Hepatocyte (in vitro differentiated cells): ENCODE data around the gene HIF1A.

Experiments
- EZH2 ChIP-seq: fragments of 200-600 bp; sonication (generic); IDR thresholded peaks from 2 replicates; pipeline ENCODE4 v1.6.1; 2016; ENCODE audit warnings: antibody characterized with exemption, mild to moderate bottlenecking, borderline replicate concordance
- TF ChIP-seq, protein P1 (sequence below): fragments of 200-600 bp; sonication (generic); IDR thresholded peaks from 2 replicates; pipeline ENCODE4 v1.5.1; 2016; ENCODE audit warnings: antibody characterized with exemption, mild to moderate bottlenecking; ENCODE audit not compliant: poor library complexity

DNA sequence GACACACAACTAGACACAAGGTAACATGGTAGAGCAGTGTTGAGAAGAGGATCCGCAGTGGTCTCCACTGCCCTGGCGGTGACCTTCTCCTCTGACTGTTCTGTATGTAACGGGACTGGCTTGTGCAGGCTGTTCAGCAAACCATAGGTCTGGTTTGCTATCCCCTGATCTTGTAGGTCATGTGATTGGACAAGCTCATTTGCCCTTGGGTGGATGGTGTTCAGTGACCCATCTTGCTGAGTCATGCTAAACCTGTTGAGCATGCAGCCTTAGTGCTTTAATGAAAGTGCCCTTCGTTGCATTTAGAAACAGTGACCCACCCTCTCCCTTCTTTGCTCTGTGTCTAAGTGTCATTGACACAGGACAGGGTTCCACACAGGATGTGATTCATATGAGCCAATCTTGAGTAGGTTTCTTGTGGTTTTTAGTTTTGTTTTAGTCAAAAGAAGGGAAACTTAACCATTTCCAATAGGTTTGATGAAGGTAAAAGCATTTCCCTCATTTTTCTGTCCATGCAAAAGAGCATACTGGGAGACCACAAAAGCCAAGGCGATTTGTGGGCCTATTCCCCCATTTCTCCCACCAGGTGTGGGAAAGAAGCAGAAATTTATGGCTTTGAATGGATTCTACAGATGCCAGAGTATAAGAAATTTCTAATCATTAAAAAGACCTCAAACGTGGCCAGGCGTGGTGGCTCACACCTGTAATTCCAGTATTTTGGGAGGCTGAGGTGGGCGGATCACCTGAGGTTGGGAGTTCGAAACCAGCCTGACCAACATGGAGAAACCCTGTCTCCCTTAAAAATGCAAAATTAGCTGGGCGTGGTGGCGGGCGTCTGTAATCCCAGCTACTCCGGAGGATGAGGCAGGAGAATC is 32.6 kb upstream of the HIF1A start:
- no peak for TF ChIP-seq EZH2
- TF ChIP-seq, protein P1, sequence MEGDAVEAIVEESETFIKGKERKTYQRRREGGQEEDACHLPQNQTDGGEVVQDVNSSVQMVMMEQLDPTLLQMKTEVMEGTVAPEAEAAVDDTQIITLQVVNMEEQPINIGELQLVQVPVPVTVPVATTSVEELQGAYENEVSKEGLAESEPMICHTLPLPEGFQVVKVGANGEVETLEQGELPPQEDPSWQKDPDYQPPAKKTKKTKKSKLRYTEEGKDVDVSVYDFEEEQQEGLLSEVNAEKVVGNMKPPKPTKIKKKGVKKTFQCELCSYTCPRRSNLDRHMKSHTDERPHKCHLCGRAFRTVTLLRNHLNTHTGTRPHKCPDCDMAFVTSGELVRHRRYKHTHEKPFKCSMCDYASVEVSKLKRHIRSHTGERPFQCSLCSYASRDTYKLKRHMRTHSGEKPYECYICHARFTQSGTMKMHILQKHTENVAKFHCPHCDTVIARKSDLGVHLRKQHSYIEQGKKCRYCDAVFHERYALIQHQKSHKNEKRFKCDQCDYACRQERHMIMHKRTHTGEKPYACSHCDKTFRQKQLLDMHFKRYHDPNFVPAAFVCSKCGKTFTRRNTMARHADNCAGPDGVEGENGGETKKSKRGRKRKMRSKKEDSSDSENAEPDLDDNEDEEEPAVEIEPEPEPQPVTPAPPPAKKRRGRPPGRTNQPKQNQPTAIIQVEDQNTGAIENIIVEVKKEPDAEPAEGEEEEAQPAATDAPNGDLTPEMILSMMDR, result no peak
